K562 (cell line): Measurements from ENCODE around the gene RNF224. TPM values are rescaled to one million over a fixed set of nuclear protein-coding genes. Genes with fewer than 3 reads are reported as not detected.

ENCODE experiments used
- ATF1 ChIP-seq, 2 experiments: fragments of 450-650 bp in 1 of 2; IDR thresholded peaks; 2 replicates each; pipeline ENCODE4 v1.6.1; 2016; ENCODE audit warnings: missing compliant biosample characterization in 1 of 2, missing genetic modification characterization in 1 of 2
- EWSR1 ChIP-seq: fragments of 450-650 bp; IDR thresholded peaks from 2 replicates; pipeline ENCODE4 v1.6.1; 2018; ENCODE audit warnings: borderline replicate concordance, mild to moderate bottlenecking, low read depth, moderate library complexity; ENCODE audit not compliant: partially characterized antibody
- HDAC3 ChIP-seq: fragments of 450-650 bp; IDR thresholded peaks from 2 replicates; pipeline ENCODE4 v1.6.1; 2018; ENCODE audit warnings: borderline replicate concordance, mild to moderate bottlenecking, moderate library complexity; ENCODE audit not compliant: partially characterized antibody
- HNRNPL ChIP-seq: fragments of 200-400 bp; formaldehyde crosslinking; IDR thresholded peaks from 2 replicates; pipeline ENCODE4 v1.6.1; 2017; ENCODE audit warnings: low read depth, mild to moderate bottlenecking, low read length
- KDM4B ChIP-seq, 2 experiments: fragments of 450-650 bp in 1 of 2; sonication (generic) in 1 of 2; IDR thresholded peaks; 2 replicates each; pipeline ENCODE4 v1.6.1; 2016 to 2017; ENCODE audit warnings: borderline replicate concordance in 2 of 2, antibody characterized with exemption in 1 of 2, low read depth in 1 of 2, mild to moderate bottlenecking in 1 of 2
- MEF2D ChIP-seq: conservative IDR thresholded peaks from 2 replicates; pipeline ENCODE4 v1.6.1; 2016; ENCODE audit warnings: low read depth, missing genetic modification characterization, missing compliant biosample characterization
- NONO ChIP-seq, 2 experiments: fragments of 200-400 bp in 1 of 2; fragments of 450-650 bp in 1 of 2; formaldehyde crosslinking in 1 of 2; IDR thresholded peaks; 2 replicates each; pipeline ENCODE4 v1.6.1; 2017; ENCODE audit warnings: low read depth in 2 of 2, mild to moderate bottlenecking in 2 of 2, moderate library complexity in 2 of 2, low read length in 1 of 2
- NR2C2 ChIP-seq, 2 experiments: fragments of 200-800 bp in 1 of 2; sonication (Bioruptor generic) in 1 of 2; sonication (generic) in 1 of 2; formaldehyde crosslinking in 1 of 2; IDR thresholded peaks; 2 replicates each; pipeline versions ENCODE4 v1.6.1 to v1.8.0; 2016 to 2022; ENCODE audit warnings: mild to moderate bottlenecking in 1 of 2, missing compliant biosample characterization in 1 of 2, missing genetic modification characterization in 1 of 2, missing genetic modification reagents in 1 of 2
- SMAD3 ChIP-seq: fragments of 450-650 bp; formaldehyde crosslinking; conservative IDR thresholded peaks from 2 replicates; pipeline ENCODE4 v1.4.0; 2020; ENCODE audit warnings: mild to moderate bottlenecking
- SNRNP70 ChIP-seq: fragments of 200-400 bp; formaldehyde crosslinking; optimal IDR thresholded peaks from 2 replicates; pipeline ENCODE3; 2017; ENCODE audit warnings: low read depth, low read length
- ZNF217 ChIP-seq: sonication (generic); formaldehyde crosslinking; IDR thresholded peaks from 2 replicates; pipeline ENCODE4 v1.8.0; 2022; ENCODE audit warnings: mild to moderate bottlenecking, missing genetic modification reagents
- ZNF274 ChIP-seq: IDR thresholded peaks from 2 replicates; pipeline ENCODE4 v1.6.1; 2011; ENCODE audit warnings: low read depth, mild to moderate bottlenecking, low read length, moderate library complexity, borderline replicate concordance
- ZNF766 ChIP-seq: fragments of 200-800 bp; sonication (Bioruptor generic); conservative IDR thresholded peaks from 2 replicates; pipeline ENCODE4 v1.6.1; 2016; ENCODE audit warnings: missing genetic modification characterization, missing compliant biosample characterization
- polyA plus RNA-seq, 8 experiments: library from polyadenylated mRNA; depleted of rRNA in 4 of 8; stranded (reverse) in 5 of 8; unstranded in 3 of 8; fragments of >200 nt; fragmentation: Nextera tagmentation in 2 of 8; fragmentation: Illumina TruSeq in 1 of 8; extraction: Ambion mirVana in 2 of 8; extraction: Trizol in 1 of 8; gene quantifications; 2 replicates each; pipeline versions ENCODE4 v1.2.1 to v1.2.3, GENCODE V29; 2011 to 2014; ENCODE audit warnings: inconsistent platforms in 1 of 8, missing spikeins in 1 of 8
- total RNA-seq, 7 experiments: library from RNA; depleted of rRNA in 6 of 7; stranded (reverse); fragments of >200 nt in 6 of 7; fragmentation: Illumina TruSeq in 2 of 7; extraction: Trizol in 2 of 7; gene quantifications; 2 replicates each; pipeline versions ENCODE4 v1.2.1 to v1.2.3, GENCODE V29; 2011 to 2021; ENCODE audit warnings: low replicate concordance in 1 of 7
- TF ChIP-seq, protein P1 (sequence below), 2 experiments: fragments of 450-650 bp; IDR thresholded peaks; 2 replicates each; pipeline ENCODE4 v1.6.1; 2018; ENCODE audit warnings: mild to moderate bottlenecking in 2 of 2, low read depth in 1 of 2; ENCODE audit not compliant: partially characterized antibody in 2 of 2
- TF ChIP-seq, protein P2 (sequence below): fragments of 450-650 bp; formaldehyde crosslinking; IDR thresholded peaks from 2 replicates; pipeline ENCODE4 v1.4.0; 2020; ENCODE audit warnings: mild to moderate bottlenecking, moderate library complexity
- TF ChIP-seq, protein P3 (sequence below): fragments of 450-650 bp; IDR thresholded peaks from 2 replicates; pipeline ENCODE4 v1.6.1; 2016; ENCODE audit warnings: missing biosample characterization, missing genetic modification characterization
- TF ChIP-seq, protein P4 (sequence below): sonication (generic); formaldehyde crosslinking; IDR thresholded peaks from 2 replicates; pipeline ENCODE4 v1.8.1; 2022; ENCODE audit warnings: missing genetic modification reagents

The RNF224 gene
- total and polyA plus RNA-seq, 9 of the 15 experiments (the other 6 are each of a cell fraction or from before 2014, with no cell fraction given) = not detected

DNA sequence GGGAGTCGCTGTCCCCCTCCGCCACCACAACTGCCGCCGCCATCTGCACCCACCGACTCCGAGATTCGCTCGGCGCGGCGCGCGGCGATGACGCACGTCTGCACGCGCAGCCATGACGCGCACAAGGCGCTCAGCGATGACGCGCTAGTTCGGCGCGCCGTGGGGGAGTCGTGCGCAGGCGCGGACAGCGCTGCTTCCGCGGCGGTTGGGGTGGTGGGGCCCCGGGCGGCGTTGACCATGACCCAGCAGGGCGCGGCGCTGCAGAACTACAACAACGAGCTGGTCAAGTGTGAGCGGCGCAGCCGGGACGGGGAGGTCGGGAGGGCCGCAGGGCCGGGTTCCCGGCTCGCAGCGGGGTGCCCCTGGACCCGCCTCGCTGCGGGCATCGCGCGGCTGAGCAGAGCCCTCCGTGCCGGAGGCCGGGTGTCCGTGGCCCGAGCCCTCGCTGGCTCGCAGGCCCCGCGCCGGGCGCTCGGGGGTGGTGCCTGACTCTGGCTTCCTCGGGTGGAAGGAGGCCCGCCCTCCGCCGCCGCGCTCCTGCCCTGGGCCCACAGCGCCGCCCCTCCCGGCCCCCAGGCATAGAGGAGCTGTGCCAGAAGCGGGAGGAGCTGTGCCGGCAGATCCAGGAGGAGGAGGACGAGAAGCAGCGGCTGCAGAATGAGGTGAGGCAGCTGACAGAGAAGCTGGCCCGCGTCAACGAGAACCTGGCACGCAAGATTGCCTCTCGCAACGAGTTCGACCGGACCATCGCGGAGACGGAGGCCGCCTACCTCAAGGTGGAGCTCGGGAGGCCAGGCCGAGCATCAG lies 38.6 kb upstream of the RNF224 start, which contains the start of the genes ANAPC2 and SSNA1 (continued):
- TF ChIP-seq, protein P1, sequence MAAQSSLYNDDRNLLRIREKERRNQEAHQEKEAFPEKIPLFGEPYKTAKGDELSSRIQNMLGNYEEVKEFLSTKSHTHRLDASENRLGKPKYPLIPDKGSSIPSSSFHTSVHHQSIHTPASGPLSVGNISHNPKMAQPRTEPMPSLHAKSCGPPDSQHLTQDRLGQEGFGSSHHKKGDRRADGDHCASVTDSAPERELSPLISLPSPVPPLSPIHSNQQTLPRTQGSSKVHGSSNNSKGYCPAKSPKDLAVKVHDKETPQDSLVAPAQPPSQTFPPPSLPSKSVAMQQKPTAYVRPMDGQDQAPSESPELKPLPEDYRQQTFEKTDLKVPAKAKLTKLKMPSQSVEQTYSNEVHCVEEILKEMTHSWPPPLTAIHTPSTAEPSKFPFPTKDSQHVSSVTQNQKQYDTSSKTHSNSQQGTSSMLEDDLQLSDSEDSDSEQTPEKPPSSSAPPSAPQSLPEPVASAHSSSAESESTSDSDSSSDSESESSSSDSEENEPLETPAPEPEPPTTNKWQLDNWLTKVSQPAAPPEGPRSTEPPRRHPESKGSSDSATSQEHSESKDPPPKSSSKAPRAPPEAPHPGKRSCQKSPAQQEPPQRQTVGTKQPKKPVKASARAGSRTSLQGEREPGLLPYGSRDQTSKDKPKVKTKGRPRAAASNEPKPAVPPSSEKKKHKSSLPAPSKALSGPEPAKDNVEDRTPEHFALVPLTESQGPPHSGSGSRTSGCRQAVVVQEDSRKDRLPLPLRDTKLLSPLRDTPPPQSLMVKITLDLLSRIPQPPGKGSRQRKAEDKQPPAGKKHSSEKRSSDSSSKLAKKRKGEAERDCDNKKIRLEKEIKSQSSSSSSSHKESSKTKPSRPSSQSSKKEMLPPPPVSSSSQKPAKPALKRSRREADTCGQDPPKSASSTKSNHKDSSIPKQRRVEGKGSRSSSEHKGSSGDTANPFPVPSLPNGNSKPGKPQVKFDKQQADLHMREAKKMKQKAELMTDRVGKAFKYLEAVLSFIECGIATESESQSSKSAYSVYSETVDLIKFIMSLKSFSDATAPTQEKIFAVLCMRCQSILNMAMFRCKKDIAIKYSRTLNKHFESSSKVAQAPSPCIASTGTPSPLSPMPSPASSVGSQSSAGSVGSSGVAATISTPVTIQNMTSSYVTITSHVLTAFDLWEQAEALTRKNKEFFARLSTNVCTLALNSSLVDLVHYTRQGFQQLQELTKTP (IDR thresholded peaks at IDR 0.05; ENCODE audit: low read depth in 1 of 2, partially characterized antibody in 2 of 2) = no peak
- TF ChIP-seq MEF2D (tag) = no peak
- peak; percentile 70 for TF ChIP-seq ZNF766 (CRISPR knock-in tag)
- TF ChIP-seq, protein P2, sequence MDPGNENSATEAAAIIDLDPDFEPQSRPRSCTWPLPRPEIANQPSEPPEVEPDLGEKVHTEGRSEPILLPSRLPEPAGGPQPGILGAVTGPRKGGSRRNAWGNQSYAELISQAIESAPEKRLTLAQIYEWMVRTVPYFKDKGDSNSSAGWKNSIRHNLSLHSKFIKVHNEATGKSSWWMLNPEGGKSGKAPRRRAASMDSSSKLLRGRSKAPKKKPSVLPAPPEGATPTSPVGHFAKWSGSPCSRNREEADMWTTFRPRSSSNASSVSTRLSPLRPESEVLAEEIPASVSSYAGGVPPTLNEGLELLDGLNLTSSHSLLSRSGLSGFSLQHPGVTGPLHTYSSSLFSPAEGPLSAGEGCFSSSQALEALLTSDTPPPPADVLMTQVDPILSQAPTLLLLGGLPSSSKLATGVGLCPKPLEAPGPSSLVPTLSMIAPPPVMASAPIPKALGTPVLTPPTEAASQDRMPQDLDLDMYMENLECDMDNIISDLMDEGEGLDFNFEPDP = no peak
- TF ChIP-seq, protein P3, sequence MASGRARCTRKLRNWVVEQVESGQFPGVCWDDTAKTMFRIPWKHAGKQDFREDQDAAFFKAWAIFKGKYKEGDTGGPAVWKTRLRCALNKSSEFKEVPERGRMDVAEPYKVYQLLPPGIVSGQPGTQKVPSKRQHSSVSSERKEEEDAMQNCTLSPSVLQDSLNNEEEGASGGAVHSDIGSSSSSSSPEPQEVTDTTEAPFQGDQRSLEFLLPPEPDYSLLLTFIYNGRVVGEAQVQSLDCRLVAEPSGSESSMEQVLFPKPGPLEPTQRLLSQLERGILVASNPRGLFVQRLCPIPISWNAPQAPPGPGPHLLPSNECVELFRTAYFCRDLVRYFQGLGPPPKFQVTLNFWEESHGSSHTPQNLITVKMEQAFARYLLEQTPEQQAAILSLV (tag) = no peak
- peak; percentile 80 for TF ChIP-seq HNRNPL
- no peak for TF ChIP-seq ZNF217 (CRISPR knock-in tag)
- TF ChIP-seq NONO (IDR thresholded peaks at IDR 0.05; ENCODE audit: low read depth in 2 of 2, low read length in 1 of 2) = peak in 1 of 2 experiments; percentile 86
- TF ChIP-seq, protein P4, sequence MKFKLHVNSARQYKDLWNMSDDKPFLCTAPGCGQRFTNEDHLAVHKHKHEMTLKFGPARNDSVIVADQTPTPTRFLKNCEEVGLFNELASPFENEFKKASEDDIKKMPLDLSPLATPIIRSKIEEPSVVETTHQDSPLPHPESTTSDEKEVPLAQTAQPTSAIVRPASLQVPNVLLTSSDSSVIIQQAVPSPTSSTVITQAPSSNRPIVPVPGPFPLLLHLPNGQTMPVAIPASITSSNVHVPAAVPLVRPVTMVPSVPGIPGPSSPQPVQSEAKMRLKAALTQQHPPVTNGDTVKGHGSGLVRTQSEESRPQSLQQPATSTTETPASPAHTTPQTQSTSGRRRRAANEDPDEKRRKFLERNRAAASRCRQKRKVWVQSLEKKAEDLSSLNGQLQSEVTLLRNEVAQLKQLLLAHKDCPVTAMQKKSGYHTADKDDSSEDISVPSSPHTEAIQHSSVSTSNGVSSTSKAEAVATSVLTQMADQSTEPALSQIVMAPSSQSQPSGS (CRISPR knock-in tag) = 0 out of 2 replicates have a peak, but pooled peaks have one; percentile 62
- TF ChIP-seq ZNF274 = no peak
- TF ChIP-seq SMAD3 = peak; percentile 62; the same call in 1 of the 2 replicates
- TF ChIP-seq HDAC3 = no peak
- TF ChIP-seq NR2C2 (CRISPR knock-in tag; IDR thresholded peaks at IDR 0.05) = peak; percentile 66; the same call in 1 of the 2 replicates
- TF ChIP-seq NR2C2 (tag; IDR thresholded peaks at IDR 0.05) = peak; percentile 72; the same call in 1 of the 2 replicates
- TF ChIP-seq KDM4B (IDR thresholded peaks at IDR 0.05; ENCODE audit: borderline replicate concordance in 2 of 2, low read depth in 1 of 2) = 0 out of 4 replicates have a peak, but pooled peaks of 1 of the 2 experiments have one; percentile 43
- TF ChIP-seq EWSR1 = no peak
- TF ChIP-seq SNRNP70 = no peak
- TF ChIP-seq ATF1 (CRISPR knock-in tag; IDR thresholded peaks at IDR 0.05) = peak; percentile 100
- peak; percentile 100 for TF ChIP-seq ATF1 (tag; IDR thresholded peaks at IDR 0.05)
